ENCODE data around the gene BCL7A.

BCL7A gene

DNA sequence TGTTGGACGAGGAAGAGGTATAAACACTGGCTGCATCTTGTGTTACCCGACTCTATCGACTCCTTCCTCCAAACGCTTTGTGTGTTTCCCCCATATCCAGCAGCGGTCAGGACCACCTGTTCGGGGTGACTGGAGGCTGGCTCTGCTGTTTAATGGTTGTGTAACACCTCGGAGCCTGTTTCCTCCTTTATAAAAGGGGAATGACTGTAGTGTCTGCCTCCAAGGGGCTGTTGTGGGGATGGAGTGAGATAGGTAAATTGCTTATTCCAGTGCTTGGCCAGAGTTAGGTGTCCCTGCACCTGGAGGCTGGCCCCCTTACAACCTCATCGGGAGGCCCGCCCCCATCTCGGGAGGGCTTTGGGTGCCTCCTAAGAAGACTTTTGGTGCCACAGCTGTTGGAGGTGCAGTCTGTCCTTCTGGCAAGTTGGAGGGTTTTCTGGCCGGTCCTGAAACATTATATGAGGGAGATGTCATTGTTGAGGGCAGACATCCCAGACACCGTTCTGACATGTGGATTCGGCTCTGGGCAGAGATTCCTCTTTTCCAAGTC lies 57.9 kb downstream of the BCL7A start:
- ATAC-seq = no peak

DNA sequence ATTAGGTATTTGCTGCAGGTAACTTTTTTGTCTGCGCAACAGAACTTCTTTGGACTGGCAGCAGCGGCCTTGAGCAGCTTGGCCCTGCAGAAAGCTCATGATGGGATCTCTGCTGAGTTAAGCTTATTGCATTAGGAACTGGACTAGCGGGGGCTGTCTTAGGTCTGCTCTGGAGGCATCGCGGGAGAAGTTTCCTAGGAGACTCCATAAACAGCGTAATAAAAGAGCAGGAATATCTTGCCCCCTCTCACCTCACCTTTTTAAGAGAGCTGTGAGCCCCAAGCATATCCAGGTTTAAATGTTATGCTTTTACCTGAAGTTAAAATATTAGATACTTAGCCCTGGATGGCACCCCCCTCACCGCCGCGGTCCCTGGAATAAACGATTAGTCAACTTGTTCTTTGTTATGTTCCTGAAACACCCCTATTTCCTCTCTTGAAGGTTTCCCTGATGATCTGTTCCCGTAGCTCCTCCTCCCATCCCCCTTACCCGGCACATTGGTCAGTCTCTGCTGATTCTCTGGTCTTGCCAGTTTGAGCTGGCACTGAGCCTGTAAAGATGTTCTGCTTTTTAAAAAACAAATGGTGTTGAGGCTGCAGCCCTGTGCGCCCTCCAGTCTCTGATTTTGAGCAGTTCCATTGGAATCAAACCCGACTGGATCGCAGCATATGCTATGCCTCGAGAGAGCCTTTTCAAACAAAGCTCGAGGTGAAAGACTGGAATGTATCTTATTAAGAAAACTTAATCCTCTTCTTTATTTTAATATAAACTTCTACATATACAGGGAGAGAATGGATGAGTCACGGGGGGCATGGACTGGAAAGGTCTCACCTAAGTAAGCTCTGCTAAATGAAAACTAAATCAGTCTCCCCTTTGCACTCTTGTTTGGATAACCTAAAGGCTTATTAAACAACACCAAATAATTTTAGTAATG lies 58.7 kb downstream of the BCL7A start:
- no peak for ATAC-seq

DNA sequence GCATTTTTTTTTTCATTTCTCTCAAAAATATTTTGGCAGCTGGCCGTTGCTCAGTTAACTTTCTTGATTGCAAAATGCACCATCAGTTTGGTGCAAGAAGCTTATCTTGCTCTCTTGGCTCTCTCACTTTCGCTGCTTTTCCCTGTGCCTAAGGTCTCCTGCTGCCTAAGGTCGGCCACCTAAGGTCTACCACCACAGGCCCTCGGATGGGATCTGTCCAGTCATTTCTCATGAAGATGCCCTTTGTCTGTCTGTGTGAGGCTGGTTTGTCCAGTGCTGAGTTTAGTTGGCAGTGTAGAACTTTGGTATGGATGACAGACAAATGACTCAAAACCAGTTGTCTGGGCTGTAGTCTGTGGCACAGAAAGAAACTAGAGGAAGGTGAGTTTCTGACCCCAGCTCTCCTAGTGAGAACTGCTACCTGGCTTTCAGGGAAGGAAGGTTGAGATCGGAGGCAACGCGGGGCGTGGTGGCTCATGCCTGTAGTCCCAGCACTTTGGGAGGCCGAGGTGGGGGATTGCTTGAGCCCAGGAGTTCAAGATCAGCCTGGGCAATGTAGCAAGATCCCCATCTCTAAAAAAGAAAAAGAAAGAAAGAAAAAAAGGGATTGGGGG lies 59.5 kb downstream of the BCL7A start:
- peak; percentile 36 to 45 for ATAC-seq

DNA sequence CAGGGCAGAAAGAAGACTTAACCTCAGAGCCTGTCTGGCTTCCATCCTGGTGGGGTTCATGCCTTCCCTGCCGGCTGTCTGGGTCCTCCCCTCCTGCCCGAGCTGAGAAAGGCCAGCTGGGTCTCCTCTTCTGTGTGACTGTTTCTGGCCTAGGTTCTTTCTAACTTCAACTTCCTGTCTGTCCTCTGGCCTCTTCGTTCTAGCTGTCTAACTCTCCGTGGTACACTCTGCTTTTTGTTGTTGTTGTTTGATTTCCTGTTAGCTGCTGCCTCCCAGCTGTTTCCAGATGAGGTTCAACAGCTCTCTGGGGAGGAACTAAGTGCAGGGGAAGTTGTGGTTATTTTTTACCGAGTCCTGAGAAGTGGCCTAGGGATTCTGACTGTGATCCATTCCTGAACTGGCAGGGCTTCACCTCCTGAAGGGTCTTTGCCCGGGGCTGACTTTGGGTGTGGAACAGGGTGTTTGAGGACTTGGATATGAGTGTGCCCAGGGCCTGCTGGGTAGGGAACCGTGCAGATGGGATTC lies 60.1 kb downstream of the BCL7A start:
- ATAC-seq = no peak

DNA sequence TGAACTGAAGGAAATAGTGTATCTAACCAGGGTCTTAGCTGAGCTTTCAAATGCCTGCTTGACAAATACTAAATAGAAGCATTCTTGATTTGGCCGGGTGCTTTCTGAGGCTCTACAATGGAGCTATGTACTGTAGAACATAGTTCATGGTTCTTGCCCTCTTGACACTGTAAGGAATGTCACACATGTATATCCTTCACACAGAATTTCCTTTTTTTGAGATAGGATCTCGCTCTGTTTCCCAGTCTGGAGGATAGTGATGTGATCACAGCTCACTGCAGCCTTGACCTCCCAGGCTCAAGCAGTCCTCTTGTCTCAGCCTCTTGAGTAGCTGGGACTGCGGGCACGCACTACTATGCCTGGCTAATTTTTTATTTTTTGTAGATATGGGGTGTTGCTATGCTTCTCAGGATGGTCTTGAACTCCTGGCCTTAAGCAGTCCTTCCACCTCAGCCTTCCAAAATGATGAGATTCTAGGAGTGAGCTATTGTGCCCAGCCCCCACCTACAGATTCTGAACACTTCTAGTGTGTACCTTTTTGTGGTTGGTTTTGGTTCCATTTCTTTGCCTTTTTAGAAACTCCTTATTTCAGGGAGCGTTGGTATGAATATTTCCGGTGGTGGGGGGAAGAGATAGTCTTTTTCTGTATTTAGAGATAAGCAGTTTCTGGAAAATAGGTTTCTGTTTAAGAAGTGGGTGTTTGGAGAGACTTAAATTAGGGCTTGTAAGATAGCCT lies 61.1 kb downstream of the BCL7A start:
- ATAC-seq = no peak

DNA sequence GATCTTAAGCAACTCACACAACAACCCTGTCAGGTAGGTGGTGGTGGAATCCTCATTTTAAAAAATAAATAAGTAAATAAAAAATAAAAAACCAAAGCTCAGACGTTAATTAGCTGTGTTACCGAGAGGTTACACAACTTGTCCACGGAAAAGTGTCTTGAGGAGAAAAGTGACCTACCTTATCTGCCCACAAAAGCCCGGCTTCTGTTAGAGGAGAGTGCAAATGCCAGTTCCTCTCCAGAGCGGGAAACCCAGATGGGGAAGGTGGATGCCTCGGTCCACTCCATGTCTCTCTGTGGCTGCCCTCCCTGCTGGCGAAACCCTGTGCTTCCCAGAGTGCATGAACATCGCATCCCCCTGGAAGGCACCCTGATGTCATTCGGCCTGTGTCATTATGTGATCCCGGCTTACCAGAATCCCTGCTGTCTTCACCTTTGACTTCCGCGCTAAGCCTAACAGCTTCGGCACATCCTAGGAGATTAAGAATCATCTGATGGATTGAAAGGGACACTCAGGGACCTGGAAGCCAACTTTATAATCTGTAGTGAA lies 63.2 kb downstream of the BCL7A start:
- no peak for ATAC-seq

DNA sequence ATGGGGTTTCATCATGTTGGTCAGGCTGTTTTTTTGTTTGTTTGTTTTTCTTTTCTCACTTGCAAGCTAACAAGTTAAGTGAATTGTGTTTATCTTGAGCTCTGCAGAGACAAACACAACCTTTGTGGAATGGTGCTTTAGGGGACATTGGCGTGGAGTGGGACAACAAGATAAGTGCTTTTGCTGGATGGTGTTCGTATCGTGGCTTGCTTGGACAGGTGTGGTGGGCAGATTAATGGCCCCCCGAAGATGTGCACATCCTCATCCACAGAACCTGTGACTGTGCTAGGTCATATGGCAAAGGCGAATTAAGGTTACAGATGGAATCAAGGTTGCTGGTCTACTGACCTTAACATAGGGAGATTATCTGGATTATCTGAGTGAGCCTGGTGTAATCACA lies 63.9 kb downstream of the BCL7A start:
- no peak for ATAC-seq

DNA sequence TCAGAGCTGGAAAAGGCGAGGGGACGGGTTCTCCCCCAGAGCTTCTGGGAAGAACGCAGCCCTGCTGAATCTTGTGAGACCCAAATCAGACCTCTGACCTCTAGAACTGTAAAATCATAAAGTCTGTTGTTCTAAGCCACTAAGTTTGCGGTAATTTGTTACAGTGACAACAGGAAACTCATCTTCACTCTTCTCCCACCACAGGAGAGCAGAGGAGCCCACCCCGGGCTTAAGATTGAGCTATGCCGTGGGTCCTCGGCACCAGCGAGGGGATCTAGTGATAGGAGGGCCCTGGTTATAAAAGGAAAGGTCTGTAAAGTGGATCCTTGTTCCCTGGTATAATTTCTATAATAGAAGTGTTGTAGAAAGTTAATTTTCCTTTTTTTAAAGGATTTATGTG lies 64.4 kb downstream of the BCL7A start:
- no peak for ATAC-seq

DNA sequence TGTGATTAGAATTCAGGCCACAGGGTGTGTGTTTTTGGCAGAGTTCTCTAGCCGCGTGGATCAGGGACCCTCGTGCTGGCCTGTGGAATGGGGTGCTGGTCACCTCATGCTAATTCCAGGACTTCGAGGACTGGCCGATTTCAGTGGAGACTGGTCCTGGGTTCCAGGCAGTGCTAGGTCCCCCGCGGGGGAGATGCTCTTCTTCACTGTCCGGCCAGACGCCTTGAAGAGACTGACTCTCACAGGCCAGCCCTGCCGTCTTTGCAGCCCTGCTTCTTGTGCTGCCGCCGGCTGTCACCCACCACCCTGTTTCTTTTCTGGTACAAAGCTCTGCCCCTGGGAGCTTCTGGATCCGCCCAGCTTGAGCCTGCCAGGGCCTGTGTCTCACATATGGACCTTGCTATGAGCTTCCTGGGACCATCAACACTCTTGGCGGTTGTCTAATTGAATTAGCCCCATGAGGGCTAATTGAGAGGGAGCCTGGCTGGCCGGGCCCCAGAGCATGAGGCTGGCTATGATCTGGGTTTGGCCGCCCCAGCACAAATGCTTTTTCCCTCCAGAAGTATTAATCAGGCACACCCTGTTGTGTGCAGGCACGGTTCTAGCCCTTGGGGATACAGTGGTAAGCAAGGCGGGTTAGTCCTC lies 65.1 kb downstream of the BCL7A start:
- no peak for ATAC-seq

DNA sequence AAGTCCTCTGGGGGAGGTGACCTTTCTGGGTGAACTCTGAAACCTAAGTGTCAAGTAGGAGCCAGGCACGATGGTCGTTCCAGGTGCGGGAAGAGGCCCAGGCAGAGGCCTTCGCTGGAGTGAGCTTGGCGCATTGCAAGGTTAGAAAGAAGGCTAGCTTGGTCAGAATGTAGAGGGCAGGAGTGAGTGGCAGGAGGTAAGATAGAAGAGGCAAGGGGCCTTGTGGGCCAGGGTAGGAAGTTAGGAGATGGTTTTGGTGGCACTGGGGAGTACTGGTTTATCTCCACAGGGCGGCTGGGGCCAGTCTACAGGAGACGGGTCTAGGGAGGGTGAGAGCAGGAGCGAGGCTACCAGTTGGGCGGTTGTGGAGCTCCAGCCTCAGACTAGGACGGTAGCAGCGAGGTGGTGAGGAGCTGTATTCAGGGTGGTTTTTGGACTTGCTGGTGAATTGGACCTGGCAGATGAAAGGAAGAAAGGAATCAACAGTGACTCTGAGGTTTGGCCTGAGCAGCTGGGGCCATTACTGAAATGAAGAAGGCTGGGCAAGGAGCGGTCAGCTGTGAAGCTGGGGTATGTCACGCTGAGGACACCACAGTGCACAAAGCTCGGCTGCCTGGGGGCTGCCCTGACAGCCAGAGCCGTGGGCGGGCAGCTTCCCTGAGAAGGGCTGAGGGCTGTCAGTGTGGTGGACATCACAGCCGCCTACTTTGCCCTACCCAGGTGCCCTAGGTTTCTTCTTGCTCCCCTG lies 65.9 kb downstream of the BCL7A start:
- ATAC-seq = no peak

DNA sequence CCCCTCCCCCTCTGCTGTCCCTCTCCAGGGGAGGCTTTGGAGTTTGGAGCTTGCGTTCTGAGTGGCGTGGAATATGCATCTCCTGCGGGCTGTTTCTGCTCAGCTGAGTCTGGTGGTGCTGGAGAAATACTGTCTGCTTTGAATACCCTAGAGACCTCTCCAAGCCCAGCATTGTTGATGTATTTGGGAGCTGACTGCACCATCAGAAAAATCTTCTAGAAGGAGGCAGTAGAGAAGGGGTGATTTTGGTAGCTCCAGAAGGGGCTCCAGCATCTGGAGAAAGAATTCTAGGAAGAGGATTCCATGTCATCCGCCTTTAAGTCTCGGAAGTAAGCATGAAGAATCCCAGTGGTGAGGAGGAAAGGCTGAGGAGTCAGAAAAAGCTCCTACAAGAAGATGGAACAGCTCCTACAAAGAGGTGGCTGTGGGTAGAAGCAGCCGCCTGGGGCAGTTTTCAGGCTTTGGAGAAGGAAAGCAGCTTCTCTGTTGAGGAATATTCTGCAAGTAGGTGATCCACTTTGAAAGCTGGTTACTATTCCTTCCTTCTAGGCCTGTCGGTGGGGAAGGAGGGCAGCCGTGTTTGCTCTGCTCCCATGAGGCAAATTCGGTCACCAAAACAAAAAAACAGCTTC lies 66.6 kb downstream of the BCL7A start:
- ATAC-seq = no peak

DNA sequence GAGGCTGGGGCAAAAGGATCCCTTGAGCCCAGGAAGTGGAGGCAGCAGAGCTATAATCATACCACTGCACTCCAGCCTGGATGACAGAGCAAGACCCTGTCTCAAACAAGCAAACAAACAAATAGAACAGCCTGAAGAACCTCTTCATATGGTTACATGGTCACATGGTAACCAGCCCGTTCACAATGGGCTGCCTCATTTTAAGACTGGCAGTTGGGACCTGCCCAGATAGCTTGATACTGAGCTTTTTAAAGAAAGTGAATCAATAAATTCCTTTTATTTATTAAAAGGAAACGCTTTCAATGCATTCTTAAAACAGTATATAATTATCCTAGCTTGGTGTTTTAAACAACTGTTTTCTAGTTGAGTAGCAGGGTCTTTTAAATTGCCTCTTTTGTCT lies 67.4 kb downstream of the BCL7A start:
- no peak for ATAC-seq

DNA sequence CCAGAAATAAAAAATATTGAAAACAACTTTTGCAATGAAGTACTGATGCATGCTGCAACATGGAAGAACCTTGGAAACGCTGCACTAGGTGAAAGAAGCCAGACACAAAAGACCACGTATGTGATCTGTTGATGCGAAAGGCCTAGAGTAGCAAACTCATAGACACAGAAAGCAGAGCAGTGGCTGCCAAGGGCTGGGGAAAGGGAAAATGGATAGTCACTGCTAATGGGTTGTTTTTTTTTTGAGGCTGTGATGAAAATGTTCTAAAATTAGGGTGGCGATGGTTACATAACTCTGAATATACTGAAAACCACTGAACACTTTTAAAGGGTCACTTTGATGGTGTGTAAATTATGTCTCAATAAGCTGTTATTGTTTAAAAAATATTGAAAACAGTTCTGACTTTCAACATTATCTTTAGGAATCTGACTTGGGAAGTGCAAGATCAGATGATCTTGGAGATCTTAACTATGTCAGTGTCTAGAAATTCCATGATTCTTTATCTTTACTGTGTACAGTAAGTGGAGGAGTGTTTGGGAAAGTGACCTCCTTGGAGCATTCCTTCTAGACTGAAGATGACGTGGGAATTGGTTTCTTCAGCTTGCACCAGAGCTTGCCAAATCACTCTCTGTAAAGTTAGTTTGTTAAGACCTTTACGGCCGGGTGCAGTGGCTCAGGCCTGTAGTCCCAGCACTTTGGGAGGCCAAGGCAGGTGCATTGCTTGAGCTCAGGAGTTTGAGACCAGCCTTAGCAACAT lies 69.3 kb downstream of the BCL7A start:
- no peak for ATAC-seq

DNA sequence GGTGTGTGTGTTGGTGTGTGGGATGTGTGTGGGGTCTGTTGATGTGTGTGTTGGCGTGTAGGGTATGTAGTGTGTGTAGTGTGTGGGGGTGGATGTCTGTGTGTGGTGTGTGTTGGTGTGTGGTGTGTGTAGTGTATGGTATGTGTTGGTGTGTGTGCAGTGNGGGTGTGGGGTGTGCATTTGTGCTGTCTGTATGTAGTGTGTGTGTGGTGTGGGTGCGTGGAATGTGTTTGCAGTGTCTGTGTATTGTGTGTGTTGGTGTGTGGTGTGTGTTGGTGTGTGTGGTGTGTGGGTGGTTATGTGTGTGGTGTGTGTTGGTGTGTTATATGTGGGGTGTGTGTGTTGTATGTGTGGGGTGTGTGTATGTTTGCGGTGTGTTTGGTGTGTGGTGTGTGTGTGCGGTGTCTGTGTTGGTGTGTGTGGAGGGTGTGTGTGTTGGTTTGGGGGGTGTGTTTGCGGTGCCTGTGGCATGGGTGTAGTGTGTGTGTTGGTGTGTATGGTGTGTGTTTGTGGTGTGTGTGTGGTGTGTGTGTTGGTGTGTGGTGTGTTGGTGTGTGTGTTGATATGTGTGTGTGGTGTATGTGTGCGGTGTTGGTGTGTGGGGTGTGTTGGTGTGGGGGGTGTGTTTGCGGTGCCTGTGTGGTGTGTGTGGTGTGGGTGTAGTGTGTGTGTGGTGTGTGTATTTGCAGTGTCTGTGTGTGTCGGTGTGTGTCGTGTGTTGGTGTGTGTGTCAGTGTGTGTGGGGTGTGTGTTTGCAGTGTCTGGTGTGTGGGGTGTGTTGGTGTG lies 71.6 kb downstream of the BCL7A start:
- no peak for ATAC-seq

DNA sequence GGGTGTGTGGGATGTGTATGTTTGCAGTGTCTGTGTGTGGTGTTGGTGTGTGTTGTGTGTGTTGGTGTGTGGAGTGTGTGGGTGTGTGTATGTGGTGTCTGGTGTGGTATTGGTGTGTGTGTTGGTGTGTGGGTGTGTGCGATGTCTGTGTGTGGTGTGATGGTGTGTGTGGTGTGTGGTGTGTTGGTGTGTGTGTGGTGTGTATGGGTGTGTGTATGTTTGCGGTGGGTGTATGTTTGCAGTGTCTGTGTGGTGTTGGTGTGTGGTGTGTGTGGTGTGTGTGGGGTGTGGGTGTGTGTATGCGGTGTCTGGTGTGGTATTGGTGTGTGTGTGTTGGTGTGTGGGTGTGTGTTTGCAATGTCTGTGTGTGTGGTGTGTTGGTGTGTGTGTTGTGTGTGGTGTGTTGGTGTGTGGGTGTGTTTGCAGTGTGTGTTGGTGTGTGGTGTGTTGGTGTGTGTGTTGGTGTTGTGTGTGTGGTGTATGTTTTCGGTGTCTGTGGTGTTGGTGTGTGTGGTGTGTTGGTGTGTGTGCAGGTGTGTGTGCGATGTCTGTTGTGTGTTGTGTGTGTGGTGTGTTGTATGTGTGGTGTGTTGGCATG lies 72.6 kb downstream of the BCL7A start:
- ATAC-seq = no peak

DNA sequence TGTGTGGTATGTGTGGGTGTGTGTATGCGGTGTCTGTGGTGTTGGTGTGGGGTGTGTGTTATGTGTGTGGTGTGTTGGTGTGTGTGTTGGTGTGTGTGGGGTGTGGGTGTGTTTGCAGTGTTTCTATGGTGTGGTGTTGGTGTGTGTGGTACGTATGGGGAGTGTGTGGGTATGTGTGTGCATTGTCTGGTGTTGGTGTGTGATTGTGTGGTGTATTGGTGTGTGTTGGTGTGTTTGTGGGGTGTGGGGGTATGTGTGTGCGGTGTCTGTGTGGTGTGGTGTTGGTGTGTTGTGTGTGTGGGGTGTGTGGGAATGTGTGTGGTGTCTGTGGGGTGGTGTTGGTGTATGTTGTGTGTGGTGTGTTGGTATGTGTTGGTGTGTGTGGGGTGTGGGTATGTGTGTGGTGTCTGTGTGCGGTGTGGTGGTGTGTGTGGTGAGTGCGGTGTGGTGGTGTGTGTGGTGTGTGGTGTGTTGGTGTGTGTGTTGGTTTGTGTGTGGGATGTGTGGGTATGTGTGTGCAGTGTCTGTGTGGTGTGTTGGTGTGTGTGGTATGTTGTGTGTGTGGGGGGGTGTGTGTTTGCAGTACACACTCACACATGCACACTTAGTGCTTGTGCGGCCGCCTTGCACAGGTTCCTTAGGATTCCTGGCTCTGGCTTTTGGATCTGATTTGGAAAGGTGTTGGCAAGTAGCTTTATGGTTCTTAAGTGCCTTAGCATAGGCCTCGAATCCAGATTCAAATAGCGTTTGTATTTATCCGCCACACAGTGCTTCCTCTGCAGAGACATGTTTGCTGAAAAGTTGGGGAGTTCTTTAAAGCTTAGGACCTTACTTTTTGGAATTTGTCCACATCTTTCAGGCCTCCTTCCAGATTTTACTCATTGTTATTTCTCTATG lies 73.3 kb downstream of the BCL7A start:
- ATAC-seq = no peak

DNA sequence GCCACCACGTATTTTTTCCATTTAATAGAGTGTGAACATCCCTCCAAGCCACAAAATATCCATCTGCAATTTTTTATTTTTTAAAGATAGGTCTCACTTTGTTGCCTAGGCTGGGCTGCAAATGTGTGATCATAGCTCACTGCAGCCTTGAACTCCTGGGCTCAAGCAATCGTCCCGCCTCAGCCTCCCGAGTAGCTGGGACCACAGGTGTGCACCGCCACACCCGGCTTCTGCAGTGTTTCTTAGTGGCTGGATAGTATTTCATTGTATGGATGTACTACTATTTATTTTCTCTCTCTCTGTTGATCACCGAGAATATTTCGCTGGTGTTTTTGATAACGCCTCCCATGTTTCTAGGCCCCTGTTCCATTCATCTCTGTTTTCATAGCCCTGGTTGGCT lies 74.3 kb downstream of the BCL7A start:
- ATAC-seq = no peak

Data from activated CD4-positive, CD25-positive, alpha-beta regulatory T cell treated with anti-CD3 and anti-CD28 coated beads, Interleukin-2, amount 50 U/mL, for 24 hours (primary cell).